H1 (cell line): ENCODE measurements around the gene KCNH8. TPM values are rescaled to one million over a fixed set of nuclear protein-coding genes. Genes with fewer than 3 reads are reported as not detected.

Experiments
- CEBPB ChIP-seq: IDR thresholded peaks from 2 replicates; pipeline ENCODE4 v1.6.1; 2012; ENCODE audit warnings: low read depth, low read length
- CHD7 ChIP-seq: fragments of 300-600 bp; sonication (generic); IDR thresholded peaks from 2 replicates; pipeline ENCODE4 v1.7.1; 2012; ENCODE audit warnings: low read length, moderate library complexity, mild to moderate bottlenecking, inconsistent platforms; ENCODE audit not compliant: insufficient replicate concordance
- GABPA ChIP-seq: IDR thresholded peaks from 2 replicates; pipeline ENCODE4 v1.6.1; 2011; ENCODE audit warnings: mild to moderate bottlenecking, low read length, moderate library complexity, borderline replicate concordance; ENCODE audit not compliant: insufficient read depth
- SIRT6 ChIP-seq: IDR thresholded peaks from one replicate; pipeline ENCODE4 v1.7.1; 2012; ENCODE audit warnings: low read length, inconsistent platforms
- SIX5 ChIP-seq: IDR thresholded peaks from 2 replicates; pipeline ENCODE4 v1.6.1; 2011; ENCODE audit warnings: mild to moderate bottlenecking, low read depth, low read length
- TCF12 ChIP-seq: IDR thresholded peaks from 2 replicates; pipeline ENCODE4 v1.6.1; 2011; ENCODE audit warnings: low read depth, mild to moderate bottlenecking, low read length
- polyA plus RNA-seq, 7 experiments: library from polyadenylated mRNA; depleted of rRNA in 3 of 7; stranded (reverse) in 5 of 7; unstranded in 2 of 7; fragments of >200 nt in 5 of 7; fragments of 200-250 nt in 2 of 7; gene quantifications; 1 replicate in 5 of 7; 2 replicates in 1 of 7; 4 replicates in 1 of 7; pipeline versions ENCODE4 v1.2.1 to v1.2.3, GENCODE V29; 2011 to 2013; ENCODE audit warnings: missing spikeins in 2 of 7, mixed read lengths in 2 of 7
- total RNA-seq: library from RNA; stranded (reverse); fragmentation: NEBNext Ultra II Directional; extraction: Animal tissue kit (Norgen Biotek cat#: 25700); gene quantifications from 2 replicates; pipeline ENCODE4 v1.2.1, GENCODE V29; 2021

The KCNH8 gene
- total and polyA plus RNA-seq, 2 of the 8 experiments (the other 6 are each of a cell fraction or from before 2014, with no cell fraction given), result 2.2 to 2.4 TPM

GRCh38 chr3:19399356-19399755, 251.0 kb downstream of the KCNH8 start (continued):
- TF ChIP-seq CHD7, result no peak
- TF ChIP-seq SIRT6, result no peak
- no peak for TF ChIP-seq CEBPB
- no peak for TF ChIP-seq GABPA
- TF ChIP-seq TCF12, result no peak
- TF ChIP-seq SIX5, result no peak
- TF ChIP-seq, all 59 proteins: peak for 0
